ENCODE data around the gene IGF1R. TPM values are rescaled to one million over a fixed set of nuclear protein-coding genes. Genes with fewer than 3 reads are reported as not detected.

The IGF1R gene
- total and polyA plus RNA-seq, 3 experiments from 2014 or later = 2.1 to 11.3 (median 10.9) TPM

DNA sequence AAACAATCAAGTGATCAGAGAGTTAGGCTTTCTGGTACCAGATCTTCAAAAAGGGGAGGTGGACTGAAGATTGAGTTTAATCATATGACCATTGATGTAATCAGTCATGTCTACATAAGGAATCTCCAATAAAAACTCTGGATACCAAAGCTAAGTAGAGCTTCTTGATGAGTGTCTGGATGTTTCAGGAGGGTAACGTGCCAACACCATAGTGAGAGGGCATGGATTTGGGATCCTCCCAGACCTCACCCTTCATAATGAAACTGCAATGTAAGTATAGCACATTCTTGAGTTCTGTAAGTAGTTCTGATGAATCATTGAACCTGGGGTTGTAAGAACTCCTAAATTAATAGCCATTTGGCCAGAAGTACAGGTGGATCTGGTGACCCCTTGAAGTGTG, 337.9 kb downstream of the IGF1R start:
- Histone ChIP-seq H3K36me3 (ENCODE audit: insufficient read depth, low read length) (no peaks in the 10 kb centered on the region), H3K27ac (ENCODE audit: low read depth, low read length) (no peak overlapping the region), H3K4me1 (ENCODE audit: insufficient read depth, low read length) (no peaks in the 10 kb centered on the region), H3K27me3 (ENCODE audit: insufficient read depth, low read length, poor library complexity, severe bottlenecking) (no peaks in the 10 kb centered on the region), H3K9me3 (ENCODE audit: low read length) (peaks cover 7% of the 10 kb centered on the region), H3K4me3 (ENCODE audit: low read length) (no peak overlapping the region)
- CTCF ChIA-PET = interaction anchor here (0.9 kb wide), 1 partner anchor 12 kb away, joined by 3 read pairs; no protein-coding TSS in a partner anchor
- DNase-seq = no peak
- Mint-ChIP-seq H3K27ac (no peak overlapping the region), H3K4me1 (no peaks in the 10 kb centered on the region), H3K9me3 (peaks cover 7 to 17% (median 10%) of the 10 kb centered on the region in 5 donors), H3K36me3 (peaks cover 0 to 3% (median 0%) of the 10 kb centered on the region in 3 donors), H3K4me3 (no peak overlapping the region), H3K27me3 (peaks cover 7 to 18% of the 10 kb centered on the region in 2 donors)
- POLR2A ChIA-PET = no interaction called here

DNA sequence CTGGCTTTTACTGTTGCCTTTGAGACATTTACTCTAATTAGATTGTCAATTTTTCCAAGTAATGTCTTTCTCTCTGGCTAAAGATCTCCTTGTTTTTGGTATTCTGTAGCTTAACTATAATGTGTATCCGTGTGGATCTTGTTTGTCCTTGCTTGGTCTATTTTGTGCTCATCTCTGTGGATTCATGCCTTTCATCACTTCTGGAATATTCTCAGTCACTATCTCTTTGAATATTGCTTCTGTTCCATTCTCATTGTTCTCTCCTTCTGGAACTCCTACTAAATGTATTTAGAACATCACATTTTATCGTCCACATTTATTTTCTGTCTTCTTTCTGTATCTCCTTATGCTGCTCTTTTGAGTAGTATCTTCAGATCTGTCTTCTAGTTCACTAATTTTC, 346.6 kb downstream of the IGF1R start:
- ChIA-PET CTCF (no interaction called here), POLR2A (no interaction called here)
- Mint-ChIP-seq H3K27ac (no peak overlapping the region), H3K9me3 (peaks cover 6 to 18% (median 9%) of the 10 kb centered on the region in 5 donors), H3K27me3 (peaks cover 3 to 8% of the 10 kb centered on the region in 2 donors), H3K36me3 (peaks cover 0 to 9% (median 0%) of the 10 kb centered on the region in 3 donors), H3K4me1 (no peaks in the 10 kb centered on the region), H3K4me3 (no peak overlapping the region)
- H3K27ac ChIP-seq (ENCODE audit: low read depth, low read length) = no peak overlapping the region
- no peaks in the 10 kb centered on the region for H3K36me3 ChIP-seq (ENCODE audit: insufficient read depth, low read length)
- no peaks in the 10 kb centered on the region for H3K4me1 ChIP-seq (ENCODE audit: insufficient read depth, low read length)
- no peaks in the 10 kb centered on the region for H3K9me3 ChIP-seq (ENCODE audit: low read length)
- H3K4me3 ChIP-seq (ENCODE audit: low read length) = no peak overlapping the region
- H3K27me3 ChIP-seq (ENCODE audit: insufficient read depth, low read length, poor library complexity, severe bottlenecking) = no peaks in the 10 kb centered on the region
- DNase-seq = no peak

DNA sequence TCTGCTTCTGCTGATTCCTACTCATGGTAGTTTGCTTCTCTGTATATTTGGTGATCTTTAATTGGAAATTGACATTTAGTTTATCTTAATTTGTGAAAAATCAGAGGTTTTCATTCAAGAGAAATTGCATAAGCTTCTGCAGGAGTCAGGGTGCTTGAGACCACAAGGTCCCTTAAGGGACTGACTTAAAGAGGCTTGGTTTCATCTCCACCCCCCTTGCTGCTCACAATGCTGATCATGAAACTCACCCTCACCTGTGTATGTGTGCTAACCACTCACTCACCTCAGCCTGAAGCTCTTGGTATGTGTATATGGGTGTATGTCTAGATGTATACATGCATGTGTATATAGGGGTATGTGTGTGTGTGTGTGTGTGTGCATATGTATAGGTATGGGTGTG, 347.8 kb downstream of the IGF1R start:
- Mint-ChIP-seq H3K27me3 (peaks cover 0 to 8% of the 10 kb centered on the region in 2 donors), H3K36me3 (peaks cover 0 to 9% (median 0%) of the 10 kb centered on the region in 3 donors), H3K27ac (no peak overlapping the region), H3K4me3 (no peak overlapping the region), H3K4me1 (no peaks in the 10 kb centered on the region), H3K9me3 (peaks cover 6 to 18% (median 9%) of the 10 kb centered on the region in 5 donors)
- H3K36me3 ChIP-seq (ENCODE audit: insufficient read depth, low read length) = no peaks in the 10 kb centered on the region
- H3K9me3 ChIP-seq (ENCODE audit: low read length) = no peaks in the 10 kb centered on the region
- no peak overlapping the region for H3K27ac ChIP-seq (ENCODE audit: low read depth, low read length)
- no peaks in the 10 kb centered on the region for H3K4me1 ChIP-seq (ENCODE audit: insufficient read depth, low read length)
- H3K4me3 ChIP-seq (ENCODE audit: low read length) = no peak overlapping the region
- CTCF ChIA-PET = no interaction called here
- H3K27me3 ChIP-seq (ENCODE audit: insufficient read depth, low read length, poor library complexity, severe bottlenecking) = no peaks in the 10 kb centered on the region
- POLR2A ChIA-PET = no interaction called here
- DNase-seq = no peak

DNA sequence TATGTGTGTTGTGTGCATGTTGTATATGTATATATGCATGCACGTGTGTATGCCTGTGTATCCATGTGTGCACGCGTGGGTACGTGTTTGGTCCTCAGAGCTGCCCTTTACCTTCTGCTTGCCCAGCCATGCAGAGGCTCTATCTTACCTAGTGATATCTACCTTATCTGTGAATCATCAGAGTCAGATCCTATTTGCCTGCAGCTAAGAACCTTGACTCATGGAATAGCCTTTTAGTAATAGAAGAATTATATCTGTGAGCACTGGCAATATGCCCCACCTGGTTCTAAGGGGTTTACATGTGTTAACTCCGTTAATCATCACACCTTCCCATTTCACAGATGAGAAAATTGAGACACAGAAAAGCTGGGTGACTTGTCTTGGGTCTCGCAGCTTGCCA, 348.3 kb downstream of the IGF1R start:
- no peak overlapping the region for H3K4me3 ChIP-seq (ENCODE audit: low read length)
- H3K36me3 ChIP-seq (ENCODE audit: insufficient read depth, low read length) = no peaks in the 10 kb centered on the region
- H3K27ac ChIP-seq (ENCODE audit: low read depth, low read length) = no peak overlapping the region
- no peaks in the 10 kb centered on the region for H3K9me3 ChIP-seq (ENCODE audit: low read length)
- H3K4me3 Mint-ChIP-seq = no peak overlapping the region
- H3K4me1 Mint-ChIP-seq = no peaks in the 10 kb centered on the region
- H3K27ac Mint-ChIP-seq = no peak overlapping the region
- no peaks in the 10 kb centered on the region for H3K27me3 ChIP-seq (ENCODE audit: insufficient read depth, low read length, poor library complexity, severe bottlenecking)
- ChIA-PET CTCF (no interaction called here), POLR2A (no interaction called here)
- peaks cover 0 to 8% of the 10 kb centered on the region in 2 donors for H3K27me3 Mint-ChIP-seq
- H3K36me3 Mint-ChIP-seq = peaks cover 0 to 9% (median 0%) of the 10 kb centered on the region in 3 donors
- H3K9me3 Mint-ChIP-seq = peaks cover 6 to 18% (median 9%) of the 10 kb centered on the region in 5 donors
- H3K4me1 ChIP-seq (ENCODE audit: insufficient read depth, low read length) = no peaks in the 10 kb centered on the region
- DNase-seq = no peak

DNA sequence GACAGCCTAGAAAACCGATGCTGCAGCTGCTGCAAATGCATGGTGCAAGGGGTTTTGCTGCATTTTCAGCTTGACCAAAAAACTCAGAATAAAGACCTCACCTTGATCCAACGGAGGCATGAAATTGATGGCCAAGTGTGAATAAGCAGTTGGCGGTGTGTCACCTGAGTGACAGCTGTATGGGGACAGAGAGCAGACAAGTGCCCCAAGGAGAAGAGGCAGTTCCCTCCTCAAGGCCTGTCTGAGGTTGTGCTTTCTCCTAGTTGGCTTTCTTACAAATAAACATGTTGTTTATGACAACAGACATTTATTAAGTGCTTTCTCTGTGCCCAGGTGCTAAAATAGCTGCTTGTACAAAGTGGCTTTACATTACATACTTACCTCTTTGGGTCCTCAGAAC, 349.0 kb downstream of the IGF1R start:
- Mint-ChIP-seq H3K36me3 (peaks cover 0 to 9% (median 0%) of the 10 kb centered on the region in 3 donors), H3K27me3 (peaks cover 0 to 8% of the 10 kb centered on the region in 2 donors), H3K27ac (no peak overlapping the region), H3K9me3 (peaks cover 8 to 18% (median 9%) of the 10 kb centered on the region in 5 donors), H3K4me1 (peaks cover 0 to 4% (median 0%) of the 10 kb centered on the region in 3 donors), H3K4me3 (no peak overlapping the region)
- no peaks in the 10 kb centered on the region for H3K27me3 ChIP-seq (ENCODE audit: insufficient read depth, low read length, poor library complexity, severe bottlenecking)
- H3K4me3 ChIP-seq (ENCODE audit: low read length) = no peak overlapping the region
- no peak overlapping the region for H3K27ac ChIP-seq (ENCODE audit: low read depth, low read length)
- DNase-seq = no peak
- POLR2A ChIA-PET = no interaction called here
- no peaks in the 10 kb centered on the region for H3K36me3 ChIP-seq (ENCODE audit: insufficient read depth, low read length)
- CTCF ChIA-PET = no interaction called here
- no peaks in the 10 kb centered on the region for H3K4me1 ChIP-seq (ENCODE audit: insufficient read depth, low read length)
- H3K9me3 ChIP-seq (ENCODE audit: low read length) = no peaks in the 10 kb centered on the region

DNA sequence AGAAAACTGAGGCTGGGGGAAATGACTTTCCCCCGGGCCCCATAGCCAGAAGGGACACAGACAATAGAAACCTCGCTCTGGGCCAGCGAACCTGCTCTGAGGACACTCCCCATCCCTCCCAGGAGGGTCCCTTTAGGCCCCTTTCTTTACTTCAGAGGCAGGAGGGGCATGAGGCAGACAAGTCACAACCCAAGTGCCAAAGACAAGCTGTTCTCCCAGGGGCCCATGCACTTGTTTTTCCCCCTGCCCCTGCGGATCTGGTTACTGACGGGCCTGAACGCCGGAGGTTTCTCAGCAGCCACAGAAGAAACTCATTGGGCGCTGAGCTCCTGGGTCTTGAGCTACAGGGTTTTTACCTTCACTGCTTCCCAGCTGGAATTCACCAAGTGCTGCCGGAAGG, 349.4 kb downstream of the IGF1R start:
- Histone ChIP-seq H3K36me3 (ENCODE audit: insufficient read depth, low read length) (no peaks in the 10 kb centered on the region), H3K4me1 (ENCODE audit: insufficient read depth, low read length) (no peaks in the 10 kb centered on the region), H3K9me3 (ENCODE audit: low read length) (no peaks in the 10 kb centered on the region), H3K27ac (ENCODE audit: low read depth, low read length) (no peak overlapping the region), H3K4me3 (ENCODE audit: low read length) (no peak overlapping the region), H3K27me3 (ENCODE audit: insufficient read depth, low read length, poor library complexity, severe bottlenecking) (no peaks in the 10 kb centered on the region)
- CTCF ChIA-PET = no interaction called here
- DNase-seq = no peak
- Mint-ChIP-seq H3K36me3 (peaks cover 0 to 9% (median 0%) of the 10 kb centered on the region in 3 donors), H3K4me3 (no peak overlapping the region), H3K27me3 (peaks cover 0 to 8% of the 10 kb centered on the region in 2 donors), H3K27ac (no peak overlapping the region), H3K9me3 (peaks cover 8 to 18% (median 9%) of the 10 kb centered on the region in 5 donors), H3K4me1 (peaks cover 0 to 4% (median 0%) of the 10 kb centered on the region in 3 donors)
- POLR2A ChIA-PET = no interaction called here

DNA sequence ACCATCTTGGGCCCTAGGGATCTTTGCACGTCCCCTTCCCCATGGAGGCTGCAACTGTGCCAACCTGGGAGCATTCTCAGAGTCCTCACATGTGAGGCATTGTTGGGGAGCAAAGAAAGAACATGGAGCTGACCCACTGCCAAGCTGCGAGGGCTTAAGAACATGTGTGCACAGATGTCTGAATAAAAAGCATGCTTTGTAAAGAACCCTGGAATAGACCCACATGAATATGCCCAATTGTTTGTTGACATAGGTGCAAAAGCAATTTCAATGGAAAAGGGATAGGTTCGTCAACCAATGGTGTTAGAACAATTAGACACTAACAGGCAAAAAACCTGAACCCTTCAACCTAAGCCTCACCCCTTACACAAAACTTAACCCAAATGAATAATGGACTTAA, 349.9 kb downstream of the IGF1R start:
- Mint-ChIP-seq H3K9me3 (peaks cover 6 to 18% (median 9%) of the 10 kb centered on the region in 5 donors), H3K27ac (no peak overlapping the region), H3K27me3 (peaks cover 0 to 8% of the 10 kb centered on the region in 2 donors), H3K4me3 (no peak overlapping the region), H3K4me1 (peaks cover 0 to 4% (median 0%) of the 10 kb centered on the region in 3 donors), H3K36me3 (peaks cover 0 to 9% (median 0%) of the 10 kb centered on the region in 3 donors)
- H3K4me1 ChIP-seq (ENCODE audit: insufficient read depth, low read length) = no peaks in the 10 kb centered on the region
- no peak for DNase-seq
- H3K4me3 ChIP-seq (ENCODE audit: low read length) = no peak overlapping the region
- ChIA-PET CTCF (no interaction called here), POLR2A (no interaction called here)
- no peaks in the 10 kb centered on the region for H3K27me3 ChIP-seq (ENCODE audit: insufficient read depth, low read length, poor library complexity, severe bottlenecking)
- H3K36me3 ChIP-seq (ENCODE audit: insufficient read depth, low read length) = no peaks in the 10 kb centered on the region
- no peaks in the 10 kb centered on the region for H3K9me3 ChIP-seq (ENCODE audit: low read length)
- H3K27ac ChIP-seq (ENCODE audit: low read depth, low read length) = no peak overlapping the region

DNA sequence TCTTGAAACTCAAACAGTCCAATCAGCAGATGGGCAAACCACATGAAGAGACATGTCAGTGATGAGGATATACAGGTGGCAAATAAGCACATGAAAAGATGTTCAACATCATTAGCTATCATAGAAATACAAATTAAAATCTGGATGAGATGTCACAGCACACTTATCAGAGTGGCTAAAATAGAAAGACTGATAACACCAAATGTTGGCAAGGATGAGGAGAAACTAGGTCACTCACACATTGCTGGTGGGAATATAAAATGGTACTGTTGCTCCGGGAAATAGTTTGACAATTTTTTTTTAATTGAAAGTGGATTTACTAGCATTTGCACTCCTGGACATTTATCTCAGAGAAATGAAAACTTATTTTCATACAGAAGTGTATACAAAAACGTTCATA, 350.9 kb downstream of the IGF1R start:
- Histone ChIP-seq H3K27me3 (ENCODE audit: insufficient read depth, low read length, poor library complexity, severe bottlenecking) (no peaks in the 10 kb centered on the region), H3K27ac (ENCODE audit: low read depth, low read length) (no peak overlapping the region), H3K36me3 (ENCODE audit: insufficient read depth, low read length) (no peaks in the 10 kb centered on the region), H3K9me3 (ENCODE audit: low read length) (no peaks in the 10 kb centered on the region), H3K4me1 (ENCODE audit: insufficient read depth, low read length) (no peaks in the 10 kb centered on the region), H3K4me3 (ENCODE audit: low read length) (no peak overlapping the region)
- peaks cover 0 to 9% (median 0%) of the 10 kb centered on the region in 3 donors for H3K36me3 Mint-ChIP-seq
- POLR2A ChIA-PET = no interaction called here
- peaks cover 5 to 18% (median 9%) of the 10 kb centered on the region in 5 donors for H3K9me3 Mint-ChIP-seq
- no peak for DNase-seq
- H3K4me1 Mint-ChIP-seq = peaks cover 0 to 4% (median 1%) of the 10 kb centered on the region in 3 donors
- no peak overlapping the region for H3K4me3 Mint-ChIP-seq
- H3K27ac Mint-ChIP-seq = no peak overlapping the region
- peaks cover 0 to 8% of the 10 kb centered on the region in 2 donors for H3K27me3 Mint-ChIP-seq
- CTCF ChIA-PET = no interaction called here

Measured in CD8-positive, alpha-beta memory T cell (primary cell).